WTC11 (cell line): ENCODE results near the gene TRIP13.

ENCODE experiments used
- ATF6 ChIP-seq: sonication (generic); formaldehyde crosslinking; IDR thresholded peaks from 2 replicates; pipeline ENCODE4 v1.8.1; 2023; ENCODE audit warnings: mild to moderate bottlenecking, missing genetic modification reagents
- CTCF ChIP-seq: fragments of 200-600 bp; IDR thresholded peaks from 2 replicates; pipeline ENCODE4 v1.8.0; 2022; ENCODE audit warnings: antibody characterized with exemption
- ESRRA ChIP-seq: sonication (generic); formaldehyde crosslinking; IDR thresholded peaks from 2 replicates; pipeline ENCODE4 v1.8.1; 2022; ENCODE audit warnings: mild to moderate bottlenecking, missing genetic modification reagents, borderline replicate concordance
- GABPB1 ChIP-seq: sonication (generic); formaldehyde crosslinking; IDR thresholded peaks from 2 replicates; pipeline ENCODE4 v1.8.1; 2023; ENCODE audit warnings: mild to moderate bottlenecking, missing genetic modification reagents
- IRF1 ChIP-seq: sonication (generic); formaldehyde crosslinking; IDR thresholded peaks from 2 replicates; pipeline ENCODE4 v1.8.0; 2023; ENCODE audit warnings: missing genetic modification reagents
- MLX ChIP-seq: sonication (generic); formaldehyde crosslinking; IDR thresholded peaks from 2 replicates; pipeline ENCODE4 v1.8.1; 2023; ENCODE audit warnings: mild to moderate bottlenecking, missing genetic modification reagents, moderate library complexity
- NR3C1 ChIP-seq: sonication (generic); formaldehyde crosslinking; conservative IDR thresholded peaks from 2 replicates; pipeline ENCODE4 v1.8.1; 2023; ENCODE audit warnings: low read depth, mild to moderate bottlenecking, missing genetic modification reagents
- USF2 ChIP-seq: sonication (generic); formaldehyde crosslinking; IDR thresholded peaks from 2 replicates; pipeline ENCODE4 v1.8.1; 2023; ENCODE audit warnings: mild to moderate bottlenecking, missing genetic modification reagents, moderate library complexity

- TF ChIP-seq NR3C1 (CRISPR knock-in tag) (no peak), CTCF (no peak), ATF6 (CRISPR knock-in tag) (no peak), ESRRA (CRISPR knock-in tag) (no peak), MLX (CRISPR knock-in tag) (no peak), GABPB1 (CRISPR knock-in tag) (no peak), USF2 (CRISPR knock-in tag) (no peak), IRF1 (CRISPR knock-in tag) (no peak)
Observed at GRCh38 chr5:955886-956761, 63.4 kb downstream of the TRIP13 start.
